HepG2 (cell line): Measurements from ENCODE around the gene KDM3B. TPM values are rescaled to one million over a fixed set of nuclear protein-coding genes. Genes with fewer than 3 reads are reported as not detected.

Source experiments
- AKAP8 ChIP-seq: sonication (generic); formaldehyde crosslinking; IDR thresholded peaks from 2 replicates; pipeline ENCODE4 v1.5.1; 2020; ENCODE audit warnings: mild to moderate bottlenecking, missing genetic modification reagents
- ARHGAP35 ChIP-seq: sonication (generic); formaldehyde crosslinking; IDR thresholded peaks from 2 replicates; pipeline ENCODE4 v1.9.0; 2022; ENCODE audit warnings: mild to moderate bottlenecking, inconsistent platforms, moderate library complexity, missing genetic modification reagents, borderline replicate concordance
- CENPT ChIP-seq: sonication (generic); formaldehyde crosslinking; IDR thresholded peaks from 2 replicates; pipeline ENCODE4 v1.8.0; 2022; ENCODE audit warnings: low read depth, mild to moderate bottlenecking, moderate library complexity, missing genetic modification reagents
- ISL2 ChIP-seq: sonication (generic); formaldehyde crosslinking; IDR thresholded peaks from 2 replicates; pipeline ENCODE4 v1.5.0; 2020; ENCODE audit warnings: missing genetic modification reagents
- MBNL3 ChIP-seq: fragments of 250-450 bp; sonication (Bioruptor Pico); conservative IDR thresholded peaks from 2 replicates; pipeline ENCODE4 v1.8.0; 2022; ENCODE audit warnings: mild to moderate bottlenecking, inconsistent platforms
- NONO ChIP-seq, 2 experiments: fragments of 450-650 bp in 1 of 2; sonication (generic) in 1 of 2; formaldehyde crosslinking in 1 of 2; IDR thresholded peaks in 1 of 2; conservative IDR thresholded peaks in 1 of 2; 2 replicates each; pipeline versions ENCODE4 v1.6.1 to v1.8.0; 2017 to 2022; ENCODE audit warnings: mild to moderate bottlenecking in 1 of 2, missing genetic modification reagents in 1 of 2, moderate library complexity in 1 of 2
- NPAS2 ChIP-seq: sonication (generic); formaldehyde crosslinking; IDR thresholded peaks from 2 replicates; pipeline ENCODE4 v1.8.0; 2022; ENCODE audit warnings: mild to moderate bottlenecking, missing genetic modification reagents, borderline replicate concordance
- POLR2AphosphoS5 ChIP-seq: IDR thresholded peaks from 2 replicates; pipeline ENCODE4 v1.6.1; 2012; ENCODE audit warnings: low read depth, low read length
- XBP1 ChIP-seq: sonication (generic); formaldehyde crosslinking; IDR thresholded peaks from 2 replicates; pipeline ENCODE4 v1.5.0; 2020; ENCODE audit warnings: missing genetic modification reagents
- ZMYM2 ChIP-seq: sonication (generic); formaldehyde crosslinking; IDR thresholded peaks from 2 replicates; pipeline ENCODE4 v1.8.0; 2022; ENCODE audit warnings: mild to moderate bottlenecking, missing genetic modification reagents
- ZNF10 ChIP-seq: sonication (generic); formaldehyde crosslinking; IDR thresholded peaks from 2 replicates; pipeline ENCODE4 v1.4.0; 2020; ENCODE audit warnings: mild to moderate bottlenecking, low read depth, missing genetic modification reagents, borderline replicate concordance
- ZNF232 ChIP-seq: sonication (generic); formaldehyde crosslinking; IDR thresholded peaks from 2 replicates; pipeline ENCODE4 v1.4.0; 2020; ENCODE audit warnings: missing genetic modification reagents, borderline replicate concordance
- ZNF33B ChIP-seq: sonication (generic); formaldehyde crosslinking; IDR thresholded peaks from 2 replicates; pipeline ENCODE4 v1.5.1; 2020; ENCODE audit warnings: mild to moderate bottlenecking, missing genetic modification reagents
- ZNF44 ChIP-seq: sonication (generic); formaldehyde crosslinking; IDR thresholded peaks from 2 replicates; pipeline ENCODE4 v1.5.1; 2020; ENCODE audit warnings: mild to moderate bottlenecking, missing genetic modification reagents
- ZNF772 ChIP-seq: sonication (generic); formaldehyde crosslinking; IDR thresholded peaks from 2 replicates; pipeline ENCODE4 v1.5.0; 2020; ENCODE audit warnings: mild to moderate bottlenecking, missing genetic modification reagents
- ZNF841 ChIP-seq: sonication (generic); formaldehyde crosslinking; IDR thresholded peaks from 2 replicates; pipeline ENCODE4 v1.8.1; 2023; ENCODE audit warnings: missing genetic modification reagents, borderline replicate concordance
- ZSCAN29 ChIP-seq: sonication (generic); formaldehyde crosslinking; conservative IDR thresholded peaks from 2 replicates; pipeline ENCODE4 v1.4.0; 2020; ENCODE audit warnings: mild to moderate bottlenecking, missing genetic modification reagents
- polyA plus RNA-seq, 8 experiments: library from polyadenylated mRNA; depleted of rRNA in 3 of 8; stranded (reverse) in 7 of 8; unstranded in 1 of 8; fragments of >200 nt; fragmentation: Illumina TruSeq in 4 of 8; extraction: Trizol in 4 of 8; gene quantifications; 2 replicates each; pipeline versions ENCODE4 v1.2.1 to v1.2.3, GENCODE V29; 2011 to 2016; ENCODE audit warnings: low read depth in 4 of 8, missing spikeins in 1 of 8, mixed read lengths in 1 of 8; ENCODE audit not compliant: insufficient read depth in 1 of 8
- total RNA-seq, 5 experiments: library from RNA; depleted of rRNA; stranded (reverse); fragments of >200 nt; fragmentation: Illumina TruSeq; extraction: Trizol; gene quantifications; 2 replicates each; pipeline ENCODE4 v1.2.3, GENCODE V29; 2016; ENCODE audit warnings: low read depth in 1 of 5
- TF ChIP-seq, protein P1 (sequence below): IDR thresholded peaks from 2 replicates; pipeline ENCODE4 v1.6.1; 2018; ENCODE audit warnings: missing genetic modification reagents
- TF ChIP-seq, protein P2 (sequence below), 2 experiments: IDR thresholded peaks; 2 replicates each; pipeline ENCODE4 v1.6.1; 2011 to 2012; ENCODE audit warnings: low read length in 2 of 2, borderline replicate concordance in 1 of 2, low read depth in 1 of 2, mild to moderate bottlenecking in 1 of 2, moderate library complexity in 1 of 2
- TF ChIP-seq, protein P3 (sequence below): IDR thresholded peaks from 2 replicates; pipeline ENCODE4 v1.6.1; 2016; ENCODE audit warnings: low read depth, borderline replicate concordance

KDM3B gene
- total and polyA plus RNA-seq, 2 of the 13 experiments (the other 11 are each of a cell fraction or from before 2014, with no cell fraction given) = 19.7 to 34.3 TPM

DNA sequence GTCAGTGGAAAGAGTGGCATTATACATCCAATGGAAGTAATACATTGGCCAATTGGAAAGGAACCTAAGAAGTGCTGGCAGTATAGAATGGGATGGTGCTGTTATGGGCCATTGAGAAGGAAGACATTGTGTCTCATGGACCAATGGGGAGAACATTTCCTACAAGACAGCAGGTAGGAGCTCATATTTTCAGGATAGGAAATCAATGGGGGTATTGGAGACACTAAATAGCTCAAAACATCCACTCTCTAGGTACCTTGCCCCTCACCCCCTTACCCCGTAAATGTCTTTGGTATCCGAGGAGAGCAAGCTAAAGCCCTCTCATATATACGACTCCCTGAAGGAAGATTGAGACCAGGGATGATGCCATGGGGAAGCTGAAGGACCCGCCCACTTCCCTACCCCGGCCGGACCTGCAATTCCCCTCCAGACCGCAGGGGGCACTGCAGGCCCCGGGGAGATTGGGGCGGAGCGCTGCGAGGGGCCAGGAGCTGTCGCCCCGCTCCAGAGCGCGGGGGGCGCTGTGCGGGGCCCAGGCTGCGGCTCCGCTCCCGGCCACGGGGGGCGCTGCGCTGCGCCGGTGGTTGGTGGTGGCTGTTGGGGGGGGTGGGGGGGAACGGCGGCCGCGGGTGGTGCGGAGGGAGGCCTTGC, at the start of gene KDM3B (continued):
- TF ChIP-seq, protein P1, sequence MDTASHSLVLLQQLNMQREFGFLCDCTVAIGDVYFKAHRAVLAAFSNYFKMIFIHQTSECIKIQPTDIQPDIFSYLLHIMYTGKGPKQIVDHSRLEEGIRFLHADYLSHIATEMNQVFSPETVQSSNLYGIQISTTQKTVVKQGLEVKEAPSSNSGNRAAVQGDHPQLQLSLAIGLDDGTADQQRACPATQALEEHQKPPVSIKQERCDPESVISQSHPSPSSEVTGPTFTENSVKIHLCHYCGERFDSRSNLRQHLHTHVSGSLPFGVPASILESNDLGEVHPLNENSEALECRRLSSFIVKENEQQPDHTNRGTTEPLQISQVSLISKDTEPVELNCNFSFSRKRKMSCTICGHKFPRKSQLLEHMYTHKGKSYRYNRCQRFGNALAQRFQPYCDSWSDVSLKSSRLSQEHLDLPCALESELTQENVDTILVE (CRISPR knock-in tag) = no peak
- TF ChIP-seq ZNF841 (CRISPR knock-in tag) (no peak), ZNF44 (CRISPR knock-in tag) (no peak), ARHGAP35 (CRISPR knock-in tag) (no peak), NPAS2 (CRISPR knock-in tag) (no peak), ZNF772 (CRISPR knock-in tag) (peak; percentile 79; the same call in 1 of the 2 replicates), ZNF10 (no peak), ZSCAN29 (CRISPR knock-in tag) (no peak), AKAP8 (CRISPR knock-in tag) (0 out of 2 replicates have a peak, but pooled peaks have one; percentile 47), ZNF232 (CRISPR knock-in tag) (no peak), XBP1 (CRISPR knock-in tag) (no peak), MBNL3 (CRISPR knock-in tag) (no peak), NONO (IDR thresholded peaks at IDR 0.05) (no peak), NONO (CRISPR knock-in tag; conservative IDR thresholded peaks at IDR 0.05) (peak; percentile 75), POLR2AphosphoS5 (no peak), ZNF33B (CRISPR knock-in tag) (no peak), ISL2 (CRISPR knock-in tag) (peak; percentile 40; the same call in 1 of the 2 replicates), ZMYM2 (peak; percentile 76; the same call in 1 of the 2 replicates), CENPT (CRISPR knock-in tag) (no peak)
- TF ChIP-seq, protein P2, sequence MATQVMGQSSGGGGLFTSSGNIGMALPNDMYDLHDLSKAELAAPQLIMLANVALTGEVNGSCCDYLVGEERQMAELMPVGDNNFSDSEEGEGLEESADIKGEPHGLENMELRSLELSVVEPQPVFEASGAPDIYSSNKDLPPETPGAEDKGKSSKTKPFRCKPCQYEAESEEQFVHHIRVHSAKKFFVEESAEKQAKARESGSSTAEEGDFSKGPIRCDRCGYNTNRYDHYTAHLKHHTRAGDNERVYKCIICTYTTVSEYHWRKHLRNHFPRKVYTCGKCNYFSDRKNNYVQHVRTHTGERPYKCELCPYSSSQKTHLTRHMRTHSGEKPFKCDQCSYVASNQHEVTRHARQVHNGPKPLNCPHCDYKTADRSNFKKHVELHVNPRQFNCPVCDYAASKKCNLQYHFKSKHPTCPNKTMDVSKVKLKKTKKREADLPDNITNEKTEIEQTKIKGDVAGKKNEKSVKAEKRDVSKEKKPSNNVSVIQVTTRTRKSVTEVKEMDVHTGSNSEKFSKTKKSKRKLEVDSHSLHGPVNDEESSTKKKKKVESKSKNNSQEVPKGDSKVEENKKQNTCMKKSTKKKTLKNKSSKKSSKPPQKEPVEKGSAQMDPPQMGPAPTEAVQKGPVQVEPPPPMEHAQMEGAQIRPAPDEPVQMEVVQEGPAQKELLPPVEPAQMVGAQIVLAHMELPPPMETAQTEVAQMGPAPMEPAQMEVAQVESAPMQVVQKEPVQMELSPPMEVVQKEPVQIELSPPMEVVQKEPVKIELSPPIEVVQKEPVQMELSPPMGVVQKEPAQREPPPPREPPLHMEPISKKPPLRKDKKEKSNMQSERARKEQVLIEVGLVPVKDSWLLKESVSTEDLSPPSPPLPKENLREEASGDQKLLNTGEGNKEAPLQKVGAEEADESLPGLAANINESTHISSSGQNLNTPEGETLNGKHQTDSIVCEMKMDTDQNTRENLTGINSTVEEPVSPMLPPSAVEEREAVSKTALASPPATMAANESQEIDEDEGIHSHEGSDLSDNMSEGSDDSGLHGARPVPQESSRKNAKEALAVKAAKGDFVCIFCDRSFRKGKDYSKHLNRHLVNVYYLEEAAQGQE (IDR thresholded peaks at IDR 0.05; ENCODE audit: borderline replicate concordance in 1 of 2, low read depth in 1 of 2, low read length in 2 of 2) = no peak
- TF ChIP-seq, protein P3, sequence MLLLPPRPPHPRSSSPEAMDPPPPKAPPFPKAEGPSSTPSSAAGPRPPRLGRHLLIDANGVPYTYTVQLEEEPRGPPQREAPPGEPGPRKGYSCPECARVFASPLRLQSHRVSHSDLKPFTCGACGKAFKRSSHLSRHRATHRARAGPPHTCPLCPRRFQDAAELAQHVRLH (CRISPR knock-in tag) = peak; percentile 89; the same call in 1 of the 2 replicates
